ENCODE data around the gene CXXC1. TPM values are rescaled to one million over a fixed set of nuclear protein-coding genes. Genes with fewer than 3 reads are reported as not detected.
"Not testable (repeated sequence)": the region's sequence is repeated elsewhere in the genome, so short reads cannot be mapped to it uniquely, and the experiment has no call there.

Gene CXXC1
- total RNA-seq, 1 donor from 2014 or later = 40.8 TPM

- no peak for DNase-seq (ENCODE audit: low read depth, low spot score)
Observed at GRCh38 chr18:50276452-50276851, 11.0 kb downstream of the CXXC1 start.

- DNase-seq (ENCODE audit: low read depth, low spot score) = no peak
Observed at GRCh38 chr18:50275503-50276036, 11.9 kb downstream of the CXXC1 start.

- no peak for DNase-seq (ENCODE audit: low read depth, low spot score)
Observed at GRCh38 chr18:50274941-50275340, 12.6 kb downstream of the CXXC1 start.

GRCh38 chr18:50274044-50274442, 13.4 kb downstream of the CXXC1 start:
- no peak for DNase-seq (ENCODE audit: low read depth, low spot score)

GRCh38 chr18:50273203-50274043, 14.1 kb downstream of the CXXC1 start:
- DNase-seq (ENCODE audit: low read depth, low spot score) = no peak

GRCh38 chr18:50272568-50272967, 14.9 kb downstream of the CXXC1 start:
- no peak for DNase-seq (ENCODE audit: low read depth, low spot score)

GRCh38 chr18:50268022-50268747, 19.3 kb downstream of the CXXC1 start:
- DNase-seq (ENCODE audit: low read depth, low spot score) = peak; percentile 20

- peak; percentile 54 for DNase-seq (ENCODE audit: low read depth, low spot score)
Observed at GRCh38 chr18:50266248-50266704, 21.2 kb downstream of the CXXC1 start, which contains the start of gene CFAP53. Gene CFAP53 (minus strand): TSS chr18:50266495. CDS start chr18:50266404, 91 bp downstream.

GRCh38 chr18:50262977-50263376, 24.5 kb downstream of the CXXC1 start:
- no peak for DNase-seq (ENCODE audit: low read depth, low spot score)

GRCh38 chr18:50250935-50251334, 36.6 kb downstream of the CXXC1 start:
- DNase-seq (ENCODE audit: low read depth, low spot score) = no peak

GRCh38 chr18:50249576-50249975, 37.9 kb downstream of the CXXC1 start:
- DNase-seq (ENCODE audit: low read depth, low spot score) = no peak

- DNase-seq (ENCODE audit: low read depth, low spot score) = no peak
Observed at GRCh38 chr18:50247561-50247960, 39.9 kb downstream of the CXXC1 start.

GRCh38 chr18:50241768-50242167, 45.7 kb downstream of the CXXC1 start:
- not testable (repeated sequence) for DNase-seq (ENCODE audit: low read depth, low spot score)

GRCh38 chr18:50240080-50240563, 47.4 kb downstream of the CXXC1 start:
- DNase-seq (ENCODE audit: low read depth, low spot score) = no peak

GRCh38 chr18:50232419-50232818, 55.1 kb downstream of the CXXC1 start:
- DNase-seq (ENCODE audit: low read depth, low spot score) = no peak

Other genes with a start within 250 kb of the CXXC1 start
- gene MYO5B, start 92.5 kb downstream of the CXXC1 start, total RNA-seq = 0.14 and 0.20 TPM in 2 replicates
- 0.13 and 0.18 TPM in 2 replicates for gene CFAP53, start 21.2 kb downstream of the CXXC1 start, total RNA-seq
- 49.9 and 69.6 TPM in 2 replicates for gene MBD1, start 6.2 kb downstream of the CXXC1 start, total RNA-seq
- gene SKA1, start 87.4 kb upstream of the CXXC1 start, total RNA-seq = 13.1 and 23.0 TPM in 2 replicates